Fibroblast of mammary gland (primary cell): ENCODE data around the gene DLG4.

Experiments used
- DNase-seq: peaks from one replicate; pipeline ENCODE4 v3.0.0-alpha.2; 2010; ENCODE audit warnings: low read depth
- H3K4me3 ChIP-seq: 2 replicates; pipeline ENCODE4 v1.5.1; 2011; ENCODE audit warnings: low read depth, mild to moderate bottlenecking, low read length, moderate library complexity; ENCODE audit not compliant: control insufficient read depth
- CTCF ChIP-seq: conservative IDR thresholded peaks from 2 replicates; pipeline ENCODE4 v1.5.1; 2011; ENCODE audit warnings: low read depth, low read length, inconsistent platforms; ENCODE audit not compliant: control insufficient read depth, insufficient read depth

The DLG4 gene

GRCh38 chr17:7228920-7229319 is 9.3 kb upstream of the DLG4 start:
- H3K4me3 ChIP-seq, result no peak overlapping the region
- TF ChIP-seq CTCF, result no peak
- DNase-seq, result no peak

DNA sequence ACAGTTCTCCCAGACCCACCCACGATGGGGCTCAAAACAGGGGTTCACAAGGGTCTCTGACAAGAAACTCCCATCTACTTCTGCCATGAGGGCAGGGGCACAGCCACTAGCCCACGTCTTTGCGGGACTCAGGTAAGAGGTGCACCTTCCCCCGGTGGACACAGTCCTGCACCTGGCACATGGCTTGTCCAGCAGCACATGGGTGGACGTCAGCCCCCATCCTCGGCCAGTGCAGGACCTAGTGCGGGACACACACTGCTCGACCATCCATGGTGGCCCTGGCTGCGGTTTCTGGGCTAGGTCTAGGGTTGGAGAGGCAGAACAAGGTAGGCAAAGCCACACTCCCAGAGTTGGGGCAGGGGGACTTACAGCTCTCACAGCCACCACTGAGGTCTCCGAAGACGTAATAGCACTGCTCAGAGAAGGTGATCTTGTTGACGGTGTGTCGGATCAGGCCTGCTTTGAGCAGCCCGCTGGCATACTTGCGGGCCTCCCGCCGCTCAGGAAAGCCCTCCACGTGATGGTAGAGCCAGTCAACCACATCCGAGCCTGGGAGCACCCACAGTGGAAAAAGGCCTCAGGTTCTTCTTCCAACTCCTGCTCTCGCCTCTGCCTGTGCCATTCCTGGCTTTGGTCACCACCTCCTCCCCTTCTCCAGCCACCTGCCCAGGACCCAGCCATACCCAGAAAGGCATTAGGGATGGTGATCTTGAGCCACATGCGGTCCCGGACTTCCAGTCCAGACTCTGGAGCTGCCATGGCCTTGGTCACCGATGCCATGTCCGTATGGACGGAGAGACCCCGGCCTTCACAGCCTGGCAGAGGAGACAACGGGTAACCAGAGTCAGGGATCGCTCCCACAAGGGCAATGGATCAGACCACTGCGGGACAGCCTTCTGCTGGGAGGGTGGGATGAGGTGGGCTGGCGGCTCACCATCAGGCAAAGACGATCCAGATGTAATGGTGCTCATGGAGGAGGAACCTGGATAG is 7.4 kb upstream of the DLG4 start:
- H3K4me3 ChIP-seq, result no peak overlapping the region
- no peak for TF ChIP-seq CTCF
- no peak for DNase-seq

DNA sequence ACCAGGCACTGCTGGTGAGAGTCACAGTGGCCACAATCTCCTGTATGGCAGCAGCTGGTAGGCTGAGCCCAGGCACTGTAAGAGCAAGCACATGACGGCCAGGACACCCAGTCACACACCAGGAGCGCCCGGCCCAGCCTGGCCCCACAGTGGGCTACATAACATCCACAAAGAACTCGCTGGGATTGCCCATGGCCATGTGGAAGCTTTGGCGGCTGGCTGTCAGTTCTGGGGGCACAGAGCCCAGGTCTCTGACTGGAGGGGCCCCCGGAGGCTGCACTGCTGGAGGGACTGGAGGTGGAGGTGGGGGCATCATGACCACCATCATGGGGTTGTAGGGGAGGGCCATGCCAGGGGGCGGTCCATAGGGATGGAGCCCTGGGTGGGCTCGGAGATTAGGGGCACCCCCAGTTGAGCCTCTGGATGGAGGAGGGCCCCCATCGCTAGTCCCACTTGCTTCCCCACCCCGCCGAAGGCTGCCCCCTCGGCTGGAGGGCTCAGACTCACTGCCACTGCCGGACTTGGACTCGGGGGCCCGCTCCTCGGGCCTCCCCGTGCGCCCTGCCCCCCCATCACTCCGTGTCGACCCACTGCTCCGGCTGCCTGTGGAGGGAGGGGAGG is 6.2 kb upstream of the DLG4 start:
- no peak for TF ChIP-seq CTCF
- DNase-seq, result no peak
- no peak overlapping the region for H3K4me3 ChIP-seq

DNA sequence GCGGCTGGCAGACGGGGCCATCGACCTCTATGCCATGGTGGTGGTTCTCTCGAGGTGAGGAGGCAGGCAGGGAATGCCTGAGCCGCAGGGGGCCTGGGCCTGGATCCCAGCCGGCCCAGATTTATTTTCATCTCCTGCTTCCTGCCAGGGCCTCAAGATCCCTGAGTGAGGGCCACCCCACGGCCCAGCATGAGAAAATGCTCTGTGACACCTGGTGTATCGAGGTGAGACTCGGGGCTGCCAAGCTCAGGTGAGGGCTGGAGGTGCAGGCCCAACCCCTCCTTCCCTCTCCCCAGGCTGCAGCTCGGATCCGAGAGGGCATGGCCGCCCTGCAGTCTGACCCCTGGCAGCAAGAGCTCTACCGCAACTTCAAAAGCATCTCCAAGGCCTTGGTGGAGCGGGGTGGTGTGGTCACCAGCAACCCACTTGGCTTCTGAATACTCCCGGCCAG is 5.0 kb upstream of the DLG4 start:
- H3K4me3 ChIP-seq, result no peak overlapping the region
- DNase-seq, result no peak
- TF ChIP-seq CTCF, result no peak

GRCh38 chr17:7224110-7224509 is 4.5 kb upstream of the DLG4 start:
- H3K4me3 ChIP-seq, result no peak overlapping the region
- TF ChIP-seq CTCF, result no peak
- DNase-seq, result no peak

DNA sequence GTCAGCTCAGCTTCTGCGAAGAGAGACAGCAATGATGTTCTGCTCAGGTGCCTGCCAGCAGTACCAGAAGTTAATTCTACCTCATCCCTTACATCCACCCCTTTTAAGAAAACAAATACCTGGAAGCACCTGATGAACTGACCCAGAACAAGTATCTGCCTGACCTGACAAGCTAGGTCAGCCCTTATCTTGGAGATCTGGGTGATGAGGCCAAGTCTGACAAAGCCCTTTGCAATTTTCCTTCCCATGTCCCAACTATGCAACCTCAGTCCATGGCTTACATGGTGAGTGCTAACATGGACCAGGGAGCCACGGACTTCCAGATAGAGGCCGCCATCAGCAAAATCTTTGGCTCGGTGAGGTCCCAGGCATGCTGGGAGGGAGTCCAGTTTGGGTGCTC is 3.7 kb upstream of the DLG4 start:
- TF ChIP-seq CTCF, result no peak
- no peak for DNase-seq
- no peak overlapping the region for H3K4me3 ChIP-seq
